ENCODE results near the gene TF.

TF gene

DNA sequence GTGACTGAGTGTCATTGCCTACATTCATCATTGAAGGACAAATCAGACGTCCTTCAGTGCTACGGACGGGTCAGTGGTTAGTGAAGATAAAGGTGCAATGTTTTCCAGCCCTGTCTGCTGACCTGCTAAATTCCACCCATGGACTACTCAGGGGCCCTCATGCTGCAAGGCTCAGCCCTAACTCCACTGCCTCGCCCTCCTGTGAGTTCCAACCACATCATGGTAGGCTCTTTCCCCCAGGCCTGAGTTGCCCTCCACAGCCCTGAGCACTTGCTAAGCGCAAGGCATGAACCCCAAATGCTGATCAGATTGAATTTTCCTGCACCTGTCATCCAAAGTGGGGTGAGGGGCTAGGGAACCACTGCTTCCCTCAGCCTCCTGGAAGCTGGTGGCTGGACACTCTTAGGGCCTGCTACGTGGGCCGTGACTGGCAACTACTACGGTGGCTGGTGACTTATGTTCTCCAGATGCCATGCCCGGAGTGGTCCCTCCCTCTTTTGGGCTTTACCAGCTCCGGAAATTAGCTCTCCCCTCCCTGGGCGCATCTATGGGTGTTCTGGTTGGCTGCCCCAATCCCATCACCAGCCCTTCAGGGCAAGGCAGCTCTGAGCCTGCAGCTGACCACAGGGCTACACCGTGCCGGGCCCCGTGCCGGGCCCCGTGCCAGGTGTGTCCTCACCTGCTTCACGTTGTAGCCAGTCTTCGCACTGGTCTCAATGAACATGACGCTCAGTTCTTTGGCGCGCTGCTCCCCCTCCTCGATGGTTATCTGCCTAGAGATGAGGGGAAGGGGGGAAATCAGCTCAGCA is 91.5 kb downstream of the TF start:
- DNase-seq, result no peak

DNA sequence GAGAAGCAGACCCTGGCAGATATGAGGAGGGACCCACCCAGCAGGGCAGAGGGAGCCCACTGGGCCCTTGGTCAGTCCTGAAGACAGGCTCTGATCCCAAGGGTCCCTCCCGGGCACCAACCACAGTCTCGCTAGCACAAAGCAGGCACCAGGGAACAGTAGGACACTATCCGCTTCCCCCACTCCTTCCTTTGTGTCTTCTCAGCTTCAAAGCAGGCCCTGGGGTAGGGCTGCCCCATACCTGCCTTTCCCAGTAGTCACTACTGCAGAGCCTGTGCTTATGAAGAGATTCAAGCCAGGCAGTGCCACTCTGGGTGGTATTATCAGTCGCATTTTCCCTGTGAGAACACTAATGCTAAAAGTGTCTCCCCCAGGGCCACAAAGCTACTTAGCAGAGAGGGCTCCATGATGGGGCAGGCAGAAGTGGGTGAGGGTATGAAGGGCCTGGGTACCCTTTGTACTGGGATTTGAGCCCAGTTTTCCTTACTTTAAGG is 92.2 kb downstream of the TF start:
- no peak for DNase-seq

DNA sequence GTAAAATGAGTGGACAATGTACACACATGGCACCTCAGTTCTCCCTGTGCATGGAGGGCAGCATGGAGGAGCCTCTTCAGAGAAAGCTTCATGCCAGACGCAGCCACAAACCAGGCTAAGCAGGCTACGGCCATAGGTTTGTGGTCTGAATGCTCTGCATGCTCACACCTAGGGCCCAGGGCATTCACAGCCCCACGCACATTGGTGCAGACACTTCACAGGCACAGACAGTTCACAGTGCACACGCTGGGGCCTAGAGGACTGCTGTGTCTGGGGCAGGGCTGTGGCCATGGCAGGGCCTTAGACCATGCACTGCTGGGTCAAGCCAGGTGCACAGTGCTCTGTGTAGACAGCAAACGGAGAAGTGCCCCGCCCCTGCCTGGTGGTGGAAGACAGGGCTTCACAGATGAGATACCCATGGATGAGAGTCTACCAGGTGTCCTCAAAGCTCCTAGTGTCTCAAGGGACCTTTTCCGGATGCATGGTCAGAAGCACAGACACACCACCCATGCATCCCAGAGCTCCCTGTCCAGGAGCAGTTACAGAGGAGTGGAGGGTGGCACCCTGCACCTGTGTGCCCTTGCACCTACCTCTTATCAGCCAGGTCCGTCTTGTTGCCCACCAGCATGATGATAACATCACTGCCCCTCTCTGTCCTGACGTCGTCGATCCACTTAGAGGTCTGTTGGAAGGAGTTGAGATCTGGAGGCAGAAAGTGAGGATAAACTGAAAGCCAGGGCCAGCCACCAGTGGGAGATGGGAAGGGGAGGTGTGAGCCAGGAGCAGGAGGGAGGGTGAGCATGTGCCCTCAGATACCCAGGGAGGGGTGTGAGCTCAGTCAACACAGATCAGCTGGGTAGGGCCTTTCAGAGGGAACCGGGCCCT is 93.0 kb downstream of the TF start:
- DNase-seq, result no peak

DNA sequence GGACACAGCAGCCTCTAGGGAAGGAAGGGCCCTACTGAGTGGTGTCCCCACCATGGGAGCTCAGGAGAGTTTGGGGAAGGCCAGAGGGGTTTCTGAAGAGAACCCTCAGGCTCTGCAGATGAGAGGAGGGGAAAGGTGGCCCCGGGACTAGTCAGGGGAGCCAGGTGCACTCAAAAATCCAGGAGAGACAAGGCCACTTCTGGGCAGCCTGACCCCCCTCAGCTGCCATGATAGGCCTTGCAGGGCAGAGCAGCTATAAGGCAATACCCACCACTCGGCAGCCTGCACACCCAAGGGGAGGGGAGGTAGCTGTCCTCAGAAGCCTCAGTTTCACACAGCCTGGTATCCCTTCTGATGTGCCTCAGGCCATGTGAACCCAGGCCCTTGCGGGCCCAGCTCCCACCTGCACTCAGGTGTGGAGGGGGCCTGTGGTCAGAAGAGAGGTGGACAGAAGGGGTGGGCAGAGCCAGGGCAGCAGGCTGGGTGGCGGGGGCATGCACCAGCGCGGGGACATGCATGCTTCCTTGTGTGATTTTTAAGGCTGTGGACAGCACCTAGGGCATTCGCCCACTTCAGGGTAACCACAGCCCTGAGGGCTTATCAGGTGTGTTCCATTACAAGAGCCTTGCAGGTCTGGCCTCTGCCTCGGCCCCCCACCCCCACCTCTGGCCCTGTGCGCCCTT is 94.0 kb downstream of the TF start:
- no peak for DNase-seq

DNA sequence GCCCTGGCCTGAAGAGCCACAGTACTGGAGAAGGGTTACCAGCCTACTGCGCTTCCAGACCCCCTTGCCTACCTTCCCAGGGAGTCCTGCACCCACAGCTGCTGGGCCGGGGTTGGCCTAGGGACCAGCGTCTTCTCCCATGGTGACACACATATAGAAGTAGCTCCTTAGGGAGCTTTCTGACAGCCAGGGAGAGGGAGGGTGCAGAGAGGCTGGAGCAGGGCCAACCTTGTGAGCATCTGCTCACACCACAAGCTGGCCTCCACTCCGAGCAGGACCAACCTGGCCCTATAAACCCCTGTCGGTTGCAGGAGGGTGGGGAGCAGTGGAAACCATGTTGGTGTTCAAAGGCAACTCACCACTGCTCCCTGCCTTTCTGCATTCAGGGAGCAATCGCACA is 94.6 kb downstream of the TF start:
- DNase-seq, result peak in 1 of 2 experiments; percentile 58

DNA sequence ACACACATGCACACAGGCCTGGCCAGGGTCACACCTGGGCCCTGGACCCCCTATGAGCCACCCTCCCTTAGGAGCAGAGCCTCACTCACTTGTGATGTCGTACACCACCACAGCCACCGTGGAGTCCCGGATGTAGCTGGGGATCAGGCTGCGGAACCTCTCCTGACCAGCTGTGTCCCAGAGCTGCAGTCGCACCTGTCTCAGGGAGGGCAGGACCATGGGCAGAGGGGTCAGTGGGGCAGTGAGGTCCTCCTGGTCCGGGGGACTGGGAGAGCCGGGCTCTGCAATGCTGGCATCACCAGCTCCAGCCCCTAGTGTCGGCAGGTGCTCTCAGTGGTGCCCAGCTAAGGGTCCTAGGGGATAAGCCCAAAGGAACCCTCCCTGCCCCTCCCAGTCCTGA is 95.0 kb downstream of the TF start:
- no peak for DNase-seq

DNA sequence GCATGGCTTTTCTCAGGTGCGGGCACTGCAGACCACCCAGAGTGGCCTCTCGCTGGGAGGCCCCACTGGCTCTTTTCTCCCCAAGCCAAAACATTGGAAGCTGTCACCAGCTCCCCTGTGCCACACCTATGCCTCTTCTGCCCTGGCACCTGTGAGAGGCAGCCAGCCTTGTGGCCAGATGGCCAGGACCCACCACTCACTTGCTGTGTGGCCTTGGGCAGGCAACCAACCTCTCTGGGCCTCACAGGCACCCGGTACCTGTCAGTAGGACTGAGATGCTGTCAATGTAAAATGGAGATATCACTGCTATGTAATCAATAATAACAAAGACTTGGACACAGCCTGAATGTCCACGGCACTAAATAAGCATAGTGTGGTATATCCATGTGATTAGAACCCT is 96.0 kb downstream of the TF start:
- DNase-seq, result no peak

DNA sequence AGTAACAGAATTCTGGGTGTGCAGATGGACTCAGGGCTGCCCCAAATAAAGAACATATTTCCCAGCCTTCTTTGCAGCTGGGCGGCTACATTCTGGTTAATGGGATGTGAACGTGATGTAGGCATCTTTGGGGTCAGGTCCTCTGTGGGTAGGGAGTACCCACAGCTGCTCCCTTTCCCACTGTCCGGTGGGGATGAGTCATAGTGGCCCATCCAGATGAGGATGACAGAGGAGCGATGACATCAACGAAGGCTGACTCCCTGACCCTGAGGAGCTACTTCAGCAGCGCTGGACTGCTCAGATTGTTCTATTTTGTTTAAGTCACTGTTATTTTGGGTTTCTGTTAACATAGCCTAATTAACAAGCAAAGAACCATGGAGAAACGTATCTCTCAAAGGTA is 97.4 kb downstream of the TF start:
- no peak for DNase-seq

DNA sequence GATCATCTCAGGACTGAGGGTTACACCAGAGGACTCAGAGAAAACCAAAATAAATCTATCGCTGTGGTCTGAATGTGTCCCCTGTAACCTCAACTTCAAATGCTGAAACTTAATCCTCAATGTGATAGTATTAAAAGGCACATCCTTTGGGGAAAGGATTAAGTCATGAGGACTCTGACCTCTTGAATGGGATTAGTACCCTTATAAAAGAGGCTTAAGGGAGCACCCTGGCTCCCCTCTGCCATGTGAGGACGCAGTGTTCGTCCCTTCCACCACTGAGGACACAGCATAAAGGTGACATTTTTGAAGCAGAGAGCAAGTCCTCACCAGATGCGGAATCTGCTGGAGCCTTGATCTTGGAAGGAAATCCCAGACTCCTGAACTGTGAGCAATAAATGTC is 98.9 kb downstream of the TF start:
- DNase-seq, result peak; percentile 92 to 96

Measured in NCI-H524 (cell line).